Measurements from ENCODE around the gene MAP4K5. TPM values are rescaled to one million over a fixed set of nuclear protein-coding genes. Genes with fewer than 3 reads are reported as not detected.
"Not testable (repeated sequence)": the region's sequence is repeated elsewhere in the genome, so short reads cannot be mapped to it uniquely, and the experiment has no call there.

The MAP4K5 gene
- polyA plus RNA-seq: 10 to 100 TPM; 17.4 to 46.0 (median 19.0) TPM

- peak; percentile 88 to 91 (median 91) for DNase-seq
- Mint-ChIP-seq H3K36me3 (no peaks in the 10 kb centered on the region), H3K4me1 (peaks cover 41 to 46% of the 10 kb centered on the region in 2 donors), H3K27me3 (ENCODE audit: low read depth in 3 of 3) (peaks cover 1 to 10% (median 2%) of the 10 kb centered on the region in 3 donors), H3K9me3 (no peaks in the 10 kb centered on the region), H3K27ac (peak within 1 kb of the TSS; percentile 87 to 93 (median 90)), H3K4me3 (peak within 1 kb of the TSS; percentile 92 to 96 (median 95))
These were observed at the start of gene MAP4K5 for GRCh38 chr14:50532502-50533240. MAP4K5 (minus strand) TSS chr14:50532569; CDS start chr14:50532049, 520 bp downstream.

GRCh38 chr14:50578433-50578832, 46.1 kb upstream of the MAP4K5 start:
- Mint-ChIP-seq H3K4me1 (no peaks in the 10 kb centered on the region), H3K9me3 (peaks cover 0 to 2% (median 0%) of the 10 kb centered on the region in 6 donors), H3K27me3 (ENCODE audit: low read depth in 3 of 3) (peaks cover 2 to 6% (median 3%) of the 10 kb centered on the region in 3 donors), H3K36me3 (no peaks in the 10 kb centered on the region), H3K4me3 (no peak overlapping the region), H3K27ac (no peak overlapping the region)
- no peak for DNase-seq

DNA sequence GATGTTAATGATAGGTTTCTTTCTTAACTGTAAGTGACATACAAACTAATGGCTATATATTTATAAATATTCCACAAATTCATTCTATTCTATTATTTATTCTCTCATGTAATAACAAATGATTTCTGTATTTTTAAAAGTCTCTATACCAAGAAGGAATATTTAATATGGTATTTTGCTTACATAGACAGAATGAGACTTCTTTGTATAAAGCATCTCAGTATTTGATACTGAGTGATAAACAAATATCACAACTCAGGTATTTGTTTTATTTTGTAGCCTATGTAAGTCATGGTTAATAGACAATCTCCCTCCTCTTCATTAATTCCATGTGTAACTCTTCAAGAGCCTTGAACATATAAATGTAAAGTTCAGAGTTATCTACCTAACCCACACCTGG, 45.6 kb upstream of the MAP4K5 start:
- H3K36me3 Mint-ChIP-seq: no peaks in the 10 kb centered on the region
- no peak for DNase-seq
- H3K4me3 Mint-ChIP-seq: no peak overlapping the region
- peaks cover 0 to 2% (median 0%) of the 10 kb centered on the region in 6 donors for H3K9me3 Mint-ChIP-seq
- H3K27me3 Mint-ChIP-seq (ENCODE audit: low read depth in 3 of 3): peaks cover 2 to 6% (median 3%) of the 10 kb centered on the region in 3 donors
- H3K4me1 Mint-ChIP-seq: no peaks in the 10 kb centered on the region
- no peak overlapping the region for H3K27ac Mint-ChIP-seq

GRCh38 chr14:50575769-50576168, 43.4 kb upstream of the MAP4K5 start:
- no peaks in the 10 kb centered on the region for H3K4me1 Mint-ChIP-seq
- peaks cover 0 to 6% (median 1%) of the 10 kb centered on the region in 3 donors for H3K36me3 Mint-ChIP-seq
- no peak for DNase-seq
- no peak overlapping the region for H3K27ac Mint-ChIP-seq
- H3K27me3 Mint-ChIP-seq (ENCODE audit: low read depth in 3 of 3): peaks cover 3 to 7% (median 5%) of the 10 kb centered on the region in 3 donors
- no peak overlapping the region for H3K4me3 Mint-ChIP-seq
- H3K9me3 Mint-ChIP-seq: peaks cover under 1 to 16% (median 7%) of the 10 kb centered on the region in 6 donors

- Mint-ChIP-seq H3K4me3 (no peak overlapping the region), H3K36me3 (peaks cover 9 to 17% (median 13%) of the 10 kb centered on the region in 3 donors), H3K27ac (no peak overlapping the region), H3K4me1 (no peaks in the 10 kb centered on the region), H3K9me3 (peaks cover 13 to 30% (median 19%) of the 10 kb centered on the region in 6 donors), H3K27me3 (ENCODE audit: low read depth in 3 of 3) (peaks cover 5 to 8% (median 6%) of the 10 kb centered on the region in 3 donors)
- no peak for DNase-seq
These were observed 41.5 kb upstream of the MAP4K5 start for GRCh38 chr14:50573862-50574261.

- Mint-ChIP-seq H3K27ac (no peak overlapping the region), H3K4me1 (no peaks in the 10 kb centered on the region), H3K4me3 (no peak overlapping the region), H3K27me3 (ENCODE audit: low read depth in 3 of 3) (peaks cover 2 to 10% (median 5%) of the 10 kb centered on the region in 3 donors), H3K9me3 (peaks cover 13 to 30% (median 20%) of the 10 kb centered on the region in 6 donors), H3K36me3 (peaks cover 9 to 17% (median 13%) of the 10 kb centered on the region in 3 donors)
- DNase-seq: no peak
These were observed 37.4 kb upstream of the MAP4K5 start for GRCh38 chr14:50569714-50570274.

DNA sequence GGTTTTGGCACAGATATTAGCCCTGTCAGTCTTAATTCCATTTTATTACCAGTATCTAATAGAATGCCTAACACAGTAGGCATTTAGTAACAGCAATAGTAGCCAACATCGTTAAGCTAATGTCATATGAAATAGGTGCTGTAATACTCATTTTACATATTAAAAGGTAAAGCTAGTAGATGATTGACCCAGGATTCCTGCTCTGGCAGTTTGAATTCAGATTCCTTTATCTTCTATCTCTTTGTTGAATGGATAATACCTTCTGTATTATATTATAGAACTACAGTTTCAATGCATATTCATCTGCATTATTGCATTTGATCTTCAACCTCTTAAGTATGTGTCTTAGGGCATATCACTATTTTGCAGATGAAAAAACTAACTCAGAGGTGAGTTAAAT, 30.5 kb upstream of the MAP4K5 start:
- Mint-ChIP-seq H3K27ac (no peak overlapping the region), H3K27me3 (ENCODE audit: low read depth in 3 of 3) (peaks cover 3 to 27% (median 16%) of the 10 kb centered on the region in 3 donors), H3K9me3 (no peaks in the 10 kb centered on the region), H3K4me1 (peaks cover 16 to 26% of the 10 kb centered on the region in 2 donors), H3K36me3 (no peaks in the 10 kb centered on the region), H3K4me3 (no peak overlapping the region)
- no peak for DNase-seq

- Mint-ChIP-seq H3K27me3 (ENCODE audit: low read depth in 3 of 3) (peaks cover 5 to 29% (median 18%) of the 10 kb centered on the region in 3 donors), H3K9me3 (no peaks in the 10 kb centered on the region), H3K36me3 (no peaks in the 10 kb centered on the region), H3K27ac (peak overlapping the region in 1 of 6 donors; percentile 13), H3K4me1 (peaks cover 16 to 26% of the 10 kb centered on the region in 2 donors), H3K4me3 (peak overlapping the region; percentile 81 to 86 (median 84))
- peak; percentile 15 to 37 (median 23) for DNase-seq
These were observed 28.5 kb upstream of the MAP4K5 start for GRCh38 chr14:50560931-50561285.

GRCh38 chr14:50559990-50560930, 27.9 kb upstream of the MAP4K5 start, which contains the start of gene ATL1:
ATL1 (plus strand) TSS chr14:50560145; CDS start chr14:50560266, 121 bp downstream.
- Mint-ChIP-seq H3K27ac (peak within 1 kb of the TSS in 3 of 6 donors; percentile 13 to 60 (median 14)), H3K36me3 (no peaks in the 10 kb centered on the region), H3K4me1 (peaks cover 16 to 26% of the 10 kb centered on the region in 2 donors), H3K9me3 (no peaks in the 10 kb centered on the region), H3K4me3 (peak within 1 kb of the TSS; percentile 83 to 86 (median 84)), H3K27me3 (ENCODE audit: low read depth in 3 of 3) (peaks cover 6 to 28% (median 18%) of the 10 kb centered on the region in 3 donors)
- peak; percentile 15 to 41 (median 33) for DNase-seq

DNA sequence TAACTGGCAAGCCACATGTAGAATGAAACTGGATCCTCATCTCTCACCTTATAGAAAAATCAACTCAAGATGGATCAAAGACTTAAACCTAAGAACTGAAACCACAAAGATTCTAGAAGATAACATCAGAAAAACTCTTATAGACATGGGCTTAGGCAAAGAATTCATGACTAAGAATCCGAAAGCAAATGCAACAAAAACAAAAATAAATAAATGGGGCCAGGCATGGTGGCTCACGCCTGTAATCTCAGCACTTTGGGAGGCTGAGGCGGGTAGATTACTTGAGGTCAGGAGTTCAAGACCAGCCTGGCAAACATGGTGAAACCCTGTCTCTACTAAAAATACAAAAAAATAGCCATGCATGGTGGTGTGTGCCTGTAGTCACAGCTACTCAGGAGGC, 20.4 kb upstream of the MAP4K5 start:
- H3K4me1 Mint-ChIP-seq, H3K36me3 Mint-ChIP-seq, H3K27ac Mint-ChIP-seq, DNase-seq, H3K9me3 Mint-ChIP-seq, H3K4me3 Mint-ChIP-seq: not testable (repeated sequence)
- H3K27me3 Mint-ChIP-seq (ENCODE audit: low read depth in 3 of 3): peaks cover 2 to 16% (median 11%) of the 10 kb centered on the region in 3 donors

DNA sequence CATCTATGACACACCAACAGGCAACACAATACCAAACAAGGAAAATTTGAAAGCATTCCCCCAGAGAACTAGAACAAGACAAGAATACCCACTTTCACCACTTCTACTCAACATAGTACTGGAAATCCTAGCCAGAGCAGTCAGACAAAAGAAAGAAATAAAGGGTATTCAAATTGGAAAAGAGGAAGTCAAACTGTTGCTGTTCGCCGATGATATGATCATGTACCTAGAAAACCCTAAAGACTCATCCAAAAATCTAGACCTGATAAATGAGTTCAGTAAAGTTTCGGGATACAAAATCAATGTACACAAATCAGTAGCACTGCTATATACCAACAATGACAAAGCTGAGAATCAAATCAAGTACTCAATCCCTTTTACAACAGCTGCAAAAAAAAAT, 19.5 kb upstream of the MAP4K5 start:
- DNase-seq: no peak
- no peak overlapping the region for H3K4me3 Mint-ChIP-seq
- H3K27me3 Mint-ChIP-seq (ENCODE audit: low read depth in 3 of 3): peaks cover 2 to 16% (median 11%) of the 10 kb centered on the region in 3 donors
- peaks cover 0 to 4% (median 0%) of the 10 kb centered on the region in 6 donors for H3K9me3 Mint-ChIP-seq
- no peaks in the 10 kb centered on the region for H3K4me1 Mint-ChIP-seq
- no peak overlapping the region for H3K27ac Mint-ChIP-seq
- no peaks in the 10 kb centered on the region for H3K36me3 Mint-ChIP-seq

- no peaks in the 10 kb centered on the region for H3K4me1 Mint-ChIP-seq
- no peak overlapping the region for H3K4me3 Mint-ChIP-seq
- no peaks in the 10 kb centered on the region for H3K36me3 Mint-ChIP-seq
- H3K27me3 Mint-ChIP-seq (ENCODE audit: low read depth in 3 of 3): peaks cover 0 to 14% (median 8%) of the 10 kb centered on the region in 3 donors
- DNase-seq: no peak
- no peak overlapping the region for H3K27ac Mint-ChIP-seq
- peaks cover 0 to 4% (median 0%) of the 10 kb centered on the region in 6 donors for H3K9me3 Mint-ChIP-seq
These were observed 17.9 kb upstream of the MAP4K5 start for GRCh38 chr14:50550294-50550693.

DNA sequence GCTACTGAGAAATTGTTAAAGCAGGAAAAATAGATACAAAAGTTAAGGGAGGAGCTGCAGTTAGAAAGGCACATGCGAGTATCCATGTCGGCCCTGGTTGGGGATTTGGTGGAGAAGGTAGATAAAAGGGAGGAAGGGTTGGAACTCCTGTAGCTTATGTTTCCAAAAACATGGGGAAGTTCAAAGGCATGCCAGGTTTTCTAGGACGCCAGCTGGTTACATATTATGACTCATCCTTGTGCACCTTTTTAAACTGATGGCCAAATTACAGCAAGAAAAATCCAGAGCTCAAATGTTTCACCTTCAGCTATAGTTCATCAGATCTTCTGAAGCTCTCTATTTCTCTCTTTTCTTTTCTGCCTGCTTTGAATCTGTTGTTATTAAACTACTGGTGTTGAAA, 13.2 kb upstream of the MAP4K5 start:
- Mint-ChIP-seq H3K36me3 (no peaks in the 10 kb centered on the region), H3K4me3 (no peak overlapping the region), H3K9me3 (peaks cover 0 to 2% (median 0%) of the 10 kb centered on the region in 6 donors), H3K4me1 (peaks cover 0 to 8% of the 10 kb centered on the region in 2 donors), H3K27me3 (ENCODE audit: low read depth in 3 of 3) (no peaks in the 10 kb centered on the region), H3K27ac (no peak overlapping the region)
- no peak for DNase-seq

All from immature natural killer cell (primary cell).